ENCODE results near the gene CHRND.

Gene CHRND

DNA sequence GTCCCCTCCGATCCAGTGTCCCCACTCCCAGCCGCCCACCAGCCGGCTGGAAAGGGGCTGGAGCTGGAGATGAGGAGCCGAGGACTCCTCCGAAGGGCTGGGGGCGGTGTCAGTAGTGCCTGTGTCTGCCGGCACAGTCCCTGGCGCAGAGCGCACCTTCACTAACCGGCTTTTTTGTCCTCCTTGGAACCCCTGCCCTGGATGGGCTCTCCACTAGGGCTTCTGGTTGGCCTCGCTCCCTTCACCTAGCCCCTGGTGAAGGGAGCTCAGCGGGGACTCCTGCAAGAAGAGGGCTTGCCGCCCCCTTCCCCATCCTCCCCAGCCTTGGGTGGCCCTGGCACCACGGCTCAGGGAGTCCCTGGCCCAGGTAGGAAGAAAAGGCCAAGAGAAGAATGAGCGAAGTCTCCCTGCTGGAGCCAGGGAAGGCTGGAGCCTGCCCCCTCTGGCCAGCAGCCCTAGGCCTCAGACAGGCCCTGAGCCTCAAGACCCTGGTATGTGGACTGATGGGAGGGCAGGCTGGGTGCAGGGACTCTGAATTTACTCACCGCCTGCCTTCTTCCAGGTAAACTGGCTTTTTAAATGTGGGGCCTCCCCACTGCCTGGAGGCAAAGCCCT lies 37.8 kb upstream of the CHRND start:
- DNase-seq (ENCODE audit: low read depth in 2 of 2) = no peak

DNA sequence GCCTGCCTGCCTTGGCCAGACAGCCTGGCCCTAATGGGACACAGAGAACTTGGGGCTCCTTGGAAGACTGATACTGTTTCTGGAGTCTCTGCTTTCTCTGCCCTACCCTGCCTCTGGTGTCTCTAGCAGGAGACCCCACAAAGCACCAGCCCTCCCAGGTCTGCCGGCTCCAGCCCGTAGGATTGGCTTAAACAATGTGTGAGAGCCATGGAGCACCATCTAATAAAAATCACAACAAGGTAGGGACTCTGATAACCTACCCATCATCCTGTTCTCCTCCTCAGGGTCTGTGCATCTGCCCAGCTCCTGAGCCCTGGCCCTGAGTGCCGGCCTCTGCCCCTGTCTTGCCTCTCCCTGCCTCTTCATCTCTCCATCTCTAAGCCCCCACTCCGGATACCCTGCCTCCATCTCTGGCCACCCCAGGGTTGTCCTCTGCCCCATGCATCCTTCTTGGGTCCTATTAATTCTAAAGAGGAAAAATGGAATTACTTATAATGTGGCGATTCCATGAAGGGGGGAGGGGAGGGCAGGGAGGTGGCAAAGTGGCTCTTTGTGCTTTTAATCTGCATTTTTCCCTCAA lies 37.1 kb upstream of the CHRND start:
- no peak for DNase-seq (ENCODE audit: low read depth in 2 of 2)

GRCh38 chr2:232489516-232490220 lies 36.3 kb upstream of the CHRND start:
- DNase-seq (ENCODE audit: low read depth in 2 of 2) = no peak

- no peak for DNase-seq (ENCODE audit: low read depth in 2 of 2)
These were observed 35.5 kb upstream of the CHRND start for GRCh38 chr2:232490221-232491138.

DNA sequence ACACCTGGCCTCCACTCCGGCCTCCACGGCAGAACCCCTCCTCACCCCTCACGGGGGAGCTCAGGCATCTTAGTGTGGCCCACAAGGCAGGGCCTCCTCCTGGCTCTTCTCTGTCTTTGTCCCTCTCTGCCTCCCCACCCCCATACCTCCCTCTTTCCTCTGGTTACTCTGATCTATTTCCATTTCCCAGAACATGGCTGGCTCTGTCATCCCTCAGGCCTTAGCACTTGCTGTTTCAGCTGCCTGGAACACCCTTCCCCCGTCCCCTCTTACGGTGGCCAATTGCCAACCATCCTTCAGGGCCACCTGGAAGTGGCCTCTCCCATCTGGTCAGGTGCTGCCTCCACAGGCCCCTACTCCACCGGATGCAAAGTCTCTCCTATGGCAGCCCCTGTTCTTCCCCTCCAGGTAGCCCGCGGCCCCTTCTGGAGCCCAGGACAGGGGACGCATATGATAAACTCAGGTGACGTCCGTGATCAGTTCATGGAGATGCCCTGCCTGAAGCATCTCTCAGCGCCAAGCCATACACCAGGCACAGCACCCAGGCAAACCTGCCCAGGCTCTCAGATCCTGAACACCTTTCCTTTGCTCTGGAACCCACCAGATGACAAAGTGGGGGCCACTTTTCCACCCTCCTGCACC lies 34.7 kb upstream of the CHRND start:
- DNase-seq (ENCODE audit: low read depth in 2 of 2) = no peak

DNA sequence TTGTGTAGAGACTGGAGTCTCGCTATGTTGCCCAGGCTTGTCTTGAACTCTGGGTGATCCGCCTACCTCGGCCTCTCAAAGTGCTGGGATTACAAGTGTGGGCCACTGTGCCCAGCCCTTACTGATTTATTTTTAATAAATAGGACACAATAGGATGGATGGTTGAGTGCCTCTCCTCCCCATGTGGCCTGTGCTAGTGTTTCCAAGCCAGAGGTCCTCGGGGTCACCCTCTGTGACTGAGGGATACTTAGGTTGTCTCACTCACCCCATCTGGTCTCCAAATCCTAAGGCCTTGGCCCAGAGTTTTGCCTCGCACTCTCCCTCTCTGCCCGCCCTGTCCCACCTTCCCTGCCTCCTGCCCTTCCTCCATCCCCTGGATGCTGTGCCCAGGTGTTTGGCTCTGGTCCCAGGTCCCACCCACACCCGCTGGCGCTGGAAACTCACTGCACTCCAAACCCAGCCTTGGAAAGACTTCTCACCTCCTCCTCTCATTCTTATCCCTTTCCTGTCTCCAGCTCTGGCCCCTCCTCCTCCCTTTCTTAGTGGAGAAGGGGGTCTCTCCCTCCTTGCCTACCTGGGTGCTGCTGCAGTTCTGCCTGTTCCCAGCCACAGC lies 33.6 kb upstream of the CHRND start:
- DNase-seq (ENCODE audit: low read depth in 2 of 2) = no peak

GRCh38 chr2:232492963-232493700 lies 32.8 kb upstream of the CHRND start:
- DNase-seq (ENCODE audit: low read depth in 2 of 2) = no peak

DNA sequence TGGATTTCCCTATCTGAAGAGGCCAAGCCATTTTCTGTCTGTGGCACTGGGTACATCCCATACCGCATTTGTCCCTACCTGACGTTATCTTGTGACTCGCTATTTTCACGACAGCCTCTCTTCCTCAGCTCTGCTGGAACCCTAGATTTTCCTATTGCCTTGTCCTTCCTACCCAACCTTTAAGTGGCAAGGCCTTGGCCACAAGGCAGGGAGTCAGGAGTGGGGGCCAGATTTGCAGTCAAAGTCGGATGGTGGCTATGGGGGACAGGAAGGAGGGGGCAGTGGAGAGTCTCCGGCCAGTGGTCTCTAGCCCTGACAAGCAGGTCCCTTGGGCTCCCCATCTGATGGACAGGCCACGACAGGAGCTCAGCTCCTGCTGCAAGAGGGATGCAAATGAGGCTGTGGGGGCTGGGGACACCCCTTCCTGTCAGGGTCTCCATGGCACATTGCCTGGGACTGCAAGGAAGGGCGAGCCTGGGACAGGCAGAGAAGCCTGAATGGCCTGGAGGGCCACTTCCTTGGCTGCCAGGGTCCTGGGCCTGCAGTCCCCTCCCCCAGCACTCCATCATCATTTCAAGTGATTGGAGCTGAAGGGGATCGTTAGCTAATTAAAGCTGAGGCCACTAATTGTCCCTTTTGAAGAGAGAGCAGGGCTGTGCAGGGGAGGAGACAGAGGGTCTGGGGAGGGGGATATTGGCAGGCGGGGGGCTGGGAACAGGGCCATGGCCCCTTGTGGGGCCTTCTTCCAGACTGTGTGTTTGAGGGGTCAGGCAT lies 32.1 kb upstream of the CHRND start:
- no peak for DNase-seq (ENCODE audit: low read depth in 2 of 2)

GRCh38 chr2:232494542-232494941 lies 31.4 kb upstream of the CHRND start:
- no peak for DNase-seq (ENCODE audit: low read depth in 2 of 2)

- DNase-seq (ENCODE audit: low read depth in 2 of 2) = no peak
These were observed 30.7 kb upstream of the CHRND start for GRCh38 chr2:232495292-232495691.

DNA sequence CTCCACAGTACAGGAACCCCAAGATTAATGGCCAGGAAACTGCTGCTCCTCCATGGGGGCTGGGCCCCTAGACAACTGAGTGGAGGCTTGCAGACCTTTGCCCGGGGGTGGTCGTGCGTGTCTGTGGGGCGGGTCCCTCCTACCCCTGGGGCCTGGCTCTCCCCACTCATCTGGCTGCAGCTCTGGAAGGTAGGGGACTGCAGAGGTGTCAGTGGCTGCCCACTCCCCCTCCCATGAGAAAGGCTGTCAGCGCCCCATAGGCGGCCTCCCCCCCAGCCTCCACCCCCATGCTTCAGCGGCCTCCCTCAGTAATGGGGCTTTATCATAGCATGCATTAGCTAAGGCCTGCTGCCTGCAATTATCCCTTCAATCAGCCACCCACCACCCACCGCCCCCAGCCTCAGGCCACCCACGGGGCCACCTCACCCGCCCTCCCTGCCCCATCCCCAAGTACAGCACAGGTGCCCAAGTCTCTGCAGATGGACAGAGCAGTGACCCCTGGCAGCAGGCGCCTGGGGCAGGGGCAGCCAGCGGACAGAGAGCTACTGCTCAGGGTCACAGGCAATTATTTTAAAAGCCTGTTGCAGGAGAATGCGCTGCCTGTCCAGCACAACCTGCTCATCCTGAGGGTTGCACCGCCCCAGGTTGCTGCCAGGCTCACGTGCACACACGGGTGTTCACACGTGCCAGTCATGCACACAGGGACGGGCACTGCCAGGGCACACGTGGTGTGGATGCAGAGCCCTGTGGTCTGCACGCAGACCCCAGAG lies 29.3 kb upstream of the CHRND start:
- no peak for DNase-seq (ENCODE audit: low read depth in 2 of 2)

DNA sequence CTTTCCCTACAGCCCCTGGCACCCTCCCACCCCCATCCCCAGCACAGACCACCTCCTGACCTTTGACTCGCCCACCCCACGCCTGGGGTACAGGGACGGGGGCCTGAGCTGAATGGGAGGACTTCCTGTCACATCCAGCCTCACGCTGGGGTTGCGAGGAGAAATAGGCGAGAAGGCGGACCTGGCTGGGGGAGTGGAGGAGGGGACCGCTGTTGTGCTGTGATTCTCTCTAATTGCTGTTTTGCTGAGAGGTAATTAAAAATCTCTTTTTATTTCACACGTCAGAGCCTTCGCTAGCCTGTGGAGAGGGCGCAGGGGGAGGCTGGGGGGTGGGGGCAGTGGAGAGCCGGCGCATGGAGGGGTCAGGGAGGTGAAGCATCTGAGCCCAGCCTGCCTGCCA lies 28.6 kb upstream of the CHRND start:
- no peak for DNase-seq (ENCODE audit: low read depth in 2 of 2)

DNA sequence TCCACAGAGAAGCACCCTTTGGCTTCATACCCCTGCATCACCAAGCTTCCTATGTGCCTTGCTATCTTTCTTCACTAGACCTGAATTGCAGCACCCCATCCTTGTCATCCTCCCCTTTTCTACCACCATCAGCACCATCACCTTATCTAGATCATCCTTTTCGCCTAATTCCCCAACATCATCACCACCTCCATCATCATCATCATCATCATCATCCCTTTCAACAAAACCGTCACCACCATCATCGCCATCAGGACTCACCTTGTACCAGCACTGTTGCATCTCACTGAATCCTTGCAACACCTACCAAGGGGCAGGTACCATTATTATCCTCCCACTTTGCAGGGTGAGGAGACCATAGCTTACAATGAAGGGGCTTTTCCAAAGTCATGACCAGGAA lies 27.5 kb upstream of the CHRND start:
- no peak for DNase-seq (ENCODE audit: low read depth in 2 of 2)

- no peak for DNase-seq (ENCODE audit: low read depth in 2 of 2)
These were observed 24.6 kb upstream of the CHRND start for GRCh38 chr2:232501331-232501771.

DNA sequence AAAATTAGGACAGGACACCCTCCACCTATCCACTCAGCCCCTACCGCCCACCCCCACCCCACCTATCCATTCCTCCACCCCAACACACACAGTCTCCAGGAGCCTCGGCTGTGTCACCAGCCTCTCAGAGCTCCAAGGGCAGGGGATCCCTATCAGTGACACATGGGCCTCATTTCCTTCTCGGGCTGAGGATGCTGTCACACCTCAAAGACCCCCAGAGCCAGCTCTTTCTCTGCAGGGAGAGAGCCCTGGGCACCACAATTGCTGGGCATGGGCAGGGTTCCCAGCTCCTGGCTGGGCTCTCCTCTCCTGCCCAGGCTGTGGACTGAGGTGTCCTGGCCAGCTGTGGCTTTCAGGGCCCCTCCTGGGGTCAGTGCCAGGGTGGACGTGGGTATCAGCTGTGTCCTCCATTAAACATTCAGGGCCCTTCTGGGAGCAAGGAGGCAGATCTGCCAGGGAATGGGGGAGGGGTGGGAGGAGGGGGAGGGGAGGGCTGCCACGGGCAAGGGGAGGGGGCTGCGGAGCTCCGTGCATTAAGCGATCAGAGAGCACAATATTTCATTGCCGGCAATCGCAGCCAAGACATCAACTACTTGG lies 24.1 kb upstream of the CHRND start:
- no peak for DNase-seq (ENCODE audit: low read depth in 2 of 2)

GRCh38 chr2:232502511-232502910 lies 23.4 kb upstream of the CHRND start:
- DNase-seq (ENCODE audit: low read depth in 2 of 2) = no peak

DNA sequence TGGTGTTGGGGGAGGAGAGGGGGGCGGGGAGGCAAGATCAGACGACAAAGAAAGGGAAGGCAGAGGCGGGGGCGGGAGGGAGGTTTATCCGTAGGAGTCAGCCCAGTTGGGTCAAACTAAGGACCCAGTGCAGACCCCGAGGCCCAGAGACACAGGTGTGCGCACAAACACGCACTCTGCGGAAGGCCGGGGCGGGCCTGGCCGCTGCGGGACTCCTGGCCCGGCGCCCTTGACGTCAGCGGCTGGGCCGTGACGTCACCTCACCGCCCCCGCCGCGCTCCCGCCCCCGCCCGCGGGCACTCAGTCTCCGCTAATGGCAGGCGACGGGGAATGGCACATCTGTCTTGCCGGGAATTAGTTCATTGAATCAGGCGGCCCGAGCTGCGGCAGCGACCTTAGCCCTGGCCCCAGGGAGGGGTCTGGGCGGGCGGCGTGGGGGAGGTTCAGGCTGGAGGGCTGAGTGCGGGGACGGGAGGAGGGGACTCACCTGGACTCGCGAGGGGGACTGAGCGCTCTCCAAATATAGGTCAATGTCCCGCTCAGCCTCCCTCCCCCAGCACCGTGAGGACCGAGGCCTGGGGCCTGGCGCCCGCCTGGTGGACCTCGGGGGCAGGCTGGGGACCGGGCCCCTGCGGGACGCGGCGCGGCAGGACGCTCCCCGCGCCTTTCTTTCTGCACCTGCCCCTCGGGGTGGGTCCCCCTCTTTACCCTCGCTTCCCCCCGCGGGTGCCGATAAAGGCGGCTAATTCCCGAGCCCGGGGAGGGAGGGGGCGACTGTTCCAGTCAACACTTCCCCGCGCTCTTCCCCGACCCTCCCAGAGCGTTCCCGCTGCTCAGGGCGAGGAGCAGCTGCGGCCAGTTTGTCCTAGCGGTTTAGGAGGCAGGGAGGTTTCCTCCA lies 22.8 kb upstream of the CHRND start:
- peak in 1 of 2 donors; percentile 30 for DNase-seq (ENCODE audit: low read depth in 2 of 2)
